GM12875 (cell line): ENCODE measurements around the gene HOGA1.
A peak's percentile ranks its signal among the peaks of the same experiment; 100 is the strongest.

Experiments
- H3K4me3 ChIP-seq: one replicate; pipeline ENCODE4 v1.5.1; 2011; ENCODE audit warnings: low read depth, low read length, control low read depth
- TF ChIP-seq, protein P1 (sequence below): IDR thresholded peaks from 2 replicates; pipeline ENCODE4 v1.5.1; 2011; ENCODE audit warnings: low read depth, mild to moderate bottlenecking, control low read depth, inconsistent platforms, low read length, moderate library complexity, borderline replicate concordance; ENCODE audit not compliant: insufficient read depth

The HOGA1 gene

DNA sequence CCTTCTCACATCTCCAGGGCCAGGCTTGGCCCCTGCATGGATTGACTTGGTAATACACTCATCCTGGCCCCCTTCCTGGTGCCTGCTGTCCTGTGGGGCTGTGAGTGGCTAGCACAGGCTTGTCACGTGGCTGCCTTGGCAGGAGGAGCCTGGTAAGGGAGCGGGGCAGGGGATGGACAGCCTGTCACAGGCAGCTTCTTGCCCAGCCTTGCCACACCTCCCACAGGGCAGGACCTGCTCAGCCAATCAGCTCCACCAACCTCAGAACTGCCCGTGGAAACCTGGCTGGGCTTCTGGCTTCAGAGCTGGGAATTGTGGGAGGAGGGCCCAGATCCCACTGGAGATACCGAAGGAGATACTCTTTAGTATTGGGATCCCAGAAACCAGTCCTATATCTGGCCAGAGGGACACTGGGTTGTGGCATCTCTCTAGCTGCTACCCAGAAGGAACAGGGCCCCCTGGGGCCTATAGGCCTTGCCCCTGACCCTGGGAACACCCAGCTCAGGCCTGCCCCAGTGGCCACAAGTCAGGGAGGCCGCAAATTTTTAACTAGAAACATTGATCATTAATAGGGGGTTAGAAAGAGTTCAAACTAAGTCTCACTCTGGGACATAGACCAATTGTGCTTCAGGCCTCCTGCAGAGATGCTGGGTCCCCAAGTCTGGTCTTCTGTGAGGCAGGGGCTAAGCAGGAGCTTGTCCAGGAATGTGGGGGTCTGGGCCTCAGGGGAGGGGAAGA, at the start of gene HOGA1:
TSS of gene HOGA1 (plus strand) at position 330 of the 738 bp plus-strand sequence. CDS start at position 645, 315 bp downstream.
- TF ChIP-seq, protein P1, sequence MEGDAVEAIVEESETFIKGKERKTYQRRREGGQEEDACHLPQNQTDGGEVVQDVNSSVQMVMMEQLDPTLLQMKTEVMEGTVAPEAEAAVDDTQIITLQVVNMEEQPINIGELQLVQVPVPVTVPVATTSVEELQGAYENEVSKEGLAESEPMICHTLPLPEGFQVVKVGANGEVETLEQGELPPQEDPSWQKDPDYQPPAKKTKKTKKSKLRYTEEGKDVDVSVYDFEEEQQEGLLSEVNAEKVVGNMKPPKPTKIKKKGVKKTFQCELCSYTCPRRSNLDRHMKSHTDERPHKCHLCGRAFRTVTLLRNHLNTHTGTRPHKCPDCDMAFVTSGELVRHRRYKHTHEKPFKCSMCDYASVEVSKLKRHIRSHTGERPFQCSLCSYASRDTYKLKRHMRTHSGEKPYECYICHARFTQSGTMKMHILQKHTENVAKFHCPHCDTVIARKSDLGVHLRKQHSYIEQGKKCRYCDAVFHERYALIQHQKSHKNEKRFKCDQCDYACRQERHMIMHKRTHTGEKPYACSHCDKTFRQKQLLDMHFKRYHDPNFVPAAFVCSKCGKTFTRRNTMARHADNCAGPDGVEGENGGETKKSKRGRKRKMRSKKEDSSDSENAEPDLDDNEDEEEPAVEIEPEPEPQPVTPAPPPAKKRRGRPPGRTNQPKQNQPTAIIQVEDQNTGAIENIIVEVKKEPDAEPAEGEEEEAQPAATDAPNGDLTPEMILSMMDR = no peak

DNA sequence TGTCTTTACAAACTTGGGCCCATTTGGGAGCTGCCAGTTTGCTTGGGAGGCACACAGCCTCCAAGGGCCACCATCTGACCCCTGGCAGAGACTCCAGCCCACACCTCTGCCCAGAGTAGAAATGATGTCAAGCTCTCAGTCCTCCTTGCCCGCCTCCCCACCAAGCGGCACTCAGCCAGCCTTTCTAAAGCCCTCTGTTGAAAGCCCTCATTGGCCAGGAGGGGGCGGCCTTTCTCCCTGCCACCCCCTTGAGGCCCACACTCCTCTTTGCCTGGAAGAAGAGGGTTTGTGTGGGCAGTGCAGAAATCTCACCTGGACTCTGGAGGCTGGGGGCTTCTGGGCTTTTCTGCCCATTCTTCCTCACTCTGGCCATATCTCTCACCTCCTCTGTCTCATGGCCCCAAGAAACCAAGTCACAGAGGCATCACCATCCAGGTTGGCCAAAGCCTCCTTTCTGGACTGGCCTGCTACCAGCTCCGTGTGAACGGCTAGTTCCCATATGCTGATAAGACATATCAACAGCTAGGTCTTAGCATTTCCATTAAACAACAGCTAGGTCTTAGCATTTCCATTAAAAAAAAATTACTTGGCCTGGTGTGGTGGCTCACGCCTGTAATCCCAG, 49.3 kb upstream of the HOGA1 start:
- no peak overlapping the region for H3K4me3 ChIP-seq

More for the DNA sequence above, at the start of gene HOGA1:
- no peak within 1 kb of the TSS for H3K4me3 ChIP-seq

DNA sequence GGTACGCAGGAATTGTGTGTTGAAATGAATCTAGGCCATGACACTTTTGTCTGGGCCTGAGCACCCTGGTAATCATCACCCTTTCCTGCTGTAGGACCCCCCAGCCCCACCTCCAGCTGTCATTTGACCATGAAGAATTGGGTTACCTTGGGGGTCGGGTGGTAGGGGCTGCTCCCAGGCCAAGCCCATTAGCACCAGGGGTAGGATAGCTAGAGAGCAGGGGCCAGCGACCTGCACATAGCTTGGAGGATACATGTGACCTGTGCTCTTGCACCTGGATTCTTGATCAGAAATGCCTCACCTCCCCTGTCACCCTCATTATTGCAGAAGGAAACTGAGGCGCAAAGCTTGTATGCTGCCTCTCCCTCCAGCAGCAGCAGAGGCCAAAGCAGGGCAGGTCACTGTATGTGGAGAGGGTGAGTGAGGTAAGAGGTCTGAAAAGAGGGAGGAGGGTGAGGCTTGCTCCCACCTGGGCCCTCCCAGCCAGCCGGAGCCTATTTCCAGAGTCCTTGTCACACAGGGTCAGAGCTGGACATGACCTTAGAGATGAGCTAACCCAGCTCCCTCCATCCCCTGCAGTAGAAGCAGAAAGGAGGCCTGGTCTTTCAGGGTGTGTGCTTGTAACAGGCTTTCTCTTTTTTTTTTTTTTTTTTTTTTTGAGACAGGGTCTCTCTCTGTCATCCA, 46.9 kb upstream of the HOGA1 start:
- TF ChIP-seq, protein P1 = no peak
- no peak overlapping the region for H3K4me3 ChIP-seq

More for the DNA sequence above, 49.3 kb upstream of the HOGA1 start:
- TF ChIP-seq, protein P1 = peak; percentile 78

DNA sequence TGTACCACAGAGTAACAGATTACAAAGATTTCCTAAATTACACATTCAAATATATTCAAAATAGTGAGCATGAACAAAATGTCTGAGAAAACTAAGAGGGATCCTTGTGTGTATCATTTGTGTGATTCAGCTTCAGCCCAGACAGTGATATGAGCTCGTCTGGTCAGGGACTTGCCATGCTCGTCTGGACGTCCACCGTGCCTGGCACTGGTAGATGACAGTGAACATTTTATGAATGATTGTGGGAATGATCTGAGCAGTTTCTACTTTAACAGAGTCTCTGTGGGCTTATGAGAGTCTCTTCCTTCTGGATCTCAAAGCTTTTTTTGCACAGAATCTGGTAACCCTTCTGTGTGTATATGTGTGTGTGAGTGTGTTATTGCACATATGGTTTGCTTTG, 45.8 kb upstream of the HOGA1 start:
- no peak overlapping the region for H3K4me3 ChIP-seq
- TF ChIP-seq, protein P1 = no peak

DNA sequence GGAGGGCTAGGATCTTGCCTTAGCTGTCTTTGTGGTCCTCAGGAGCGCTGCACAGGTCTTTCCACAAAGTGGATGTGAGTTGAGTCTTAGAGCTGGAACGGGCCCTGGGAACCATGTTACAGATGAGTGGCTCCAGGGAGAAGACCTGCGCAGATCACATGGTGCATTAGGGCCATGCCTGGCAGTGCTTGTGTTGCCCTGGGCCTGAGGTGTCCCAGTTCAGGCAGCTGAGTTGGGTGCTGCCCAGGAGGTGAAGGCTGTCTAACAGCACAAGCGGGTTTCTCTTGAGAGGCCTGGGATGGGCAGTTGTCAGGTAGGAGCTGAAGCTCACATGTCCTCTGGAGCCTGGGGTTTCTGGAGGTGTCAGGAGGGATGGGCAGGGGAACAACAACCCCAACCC, 45.4 kb upstream of the HOGA1 start:
- TF ChIP-seq, protein P1 = no peak
- H3K4me3 ChIP-seq = no peak overlapping the region

DNA sequence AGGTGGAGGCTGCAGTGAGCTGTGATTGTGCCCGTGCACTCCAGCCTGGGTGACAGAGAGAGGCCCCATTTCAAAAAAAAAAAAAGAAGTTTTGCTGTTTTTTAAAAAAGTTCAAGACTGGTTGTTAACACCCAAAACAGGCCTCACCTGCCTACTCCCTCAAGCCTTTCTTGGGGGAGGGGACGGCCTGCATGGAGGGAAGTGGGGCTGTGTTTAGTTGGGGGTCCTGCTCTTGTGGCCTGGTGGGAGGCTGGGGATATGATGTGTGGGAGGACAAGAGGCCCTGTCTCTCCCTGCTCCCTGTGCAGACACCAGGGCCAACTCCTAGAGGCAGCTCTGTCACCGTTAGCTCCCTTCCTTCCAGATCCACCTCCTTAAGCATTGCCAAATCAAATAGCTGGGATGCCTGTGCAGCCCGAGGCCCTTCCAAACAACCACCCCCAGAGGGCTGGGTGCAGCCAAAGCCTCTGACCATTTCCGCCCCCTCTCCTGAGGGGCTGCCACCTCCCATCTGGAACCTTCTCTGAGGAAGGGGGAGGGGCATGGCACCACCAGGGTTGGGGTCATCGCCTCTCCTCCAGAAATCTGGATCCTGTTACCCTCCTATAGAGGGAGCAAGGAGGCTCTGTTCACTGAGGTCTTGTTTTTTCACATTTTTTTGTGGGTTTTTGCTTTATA, 44.5 kb upstream of the HOGA1 start:
- no peak overlapping the region for H3K4me3 ChIP-seq
- TF ChIP-seq, protein P1 = no peak
